GM10248 (cell line): Measurements from ENCODE around the gene ABITRAM.

ENCODE experiments used
- CTCF ChIA-PET: fragments of 300-600 bp; sonication (Branson Sonifier 250); formaldehyde crosslinking; extraction: SDS; loops from one replicate; lab custom pipeline; 2021; ENCODE audit warnings: antibody characterized with exemption; lab: Yijun Ruan, JAX
- POLR2A ChIA-PET: fragments of 350-650 bp; sonication (Branson Sonifier 250); formaldehyde crosslinking; extraction: SDS; loops from one replicate; lab custom pipeline; 2020; ENCODE audit warnings: antibody characterized with exemption; lab: Yijun Ruan, JAX
- DNase-seq: peaks from one replicate; pipeline ENCODE4 v3.0.0; 2012; ENCODE audit errors: extremely low spot score
- TF ChIP-seq, protein P1 (sequence below): IDR thresholded peaks from 2 replicates; pipeline ENCODE4 v1.5.1; 2012; ENCODE audit warnings: mild to moderate bottlenecking, low read depth; ENCODE audit errors: extremely low read depth, missing control alignments, control extremely low read depth

The ABITRAM gene

DNA sequence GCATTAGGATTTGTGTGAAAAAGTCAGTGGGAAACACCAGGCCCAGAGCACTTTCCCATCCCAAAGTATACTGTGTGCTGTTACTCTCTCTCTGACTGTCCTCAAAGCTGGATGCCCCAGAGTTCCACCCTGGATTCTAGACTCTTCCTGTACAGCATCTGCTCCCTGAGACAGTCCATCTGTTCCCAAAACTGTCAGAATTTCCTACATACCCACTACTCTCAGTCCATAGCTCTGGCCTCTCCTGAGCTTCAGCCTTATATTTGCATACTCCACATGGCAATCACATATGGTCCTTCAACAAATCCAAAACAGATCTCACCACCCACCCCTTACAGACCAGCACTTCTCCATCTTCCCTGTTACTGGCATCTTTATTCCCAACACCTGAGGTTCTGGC lies 9.7 kb upstream of the ABITRAM start:
- ChIA-PET POLR2A (no interaction called here), CTCF (no interaction called here)
- DNase-seq = no peak
- TF ChIP-seq, protein P1, sequence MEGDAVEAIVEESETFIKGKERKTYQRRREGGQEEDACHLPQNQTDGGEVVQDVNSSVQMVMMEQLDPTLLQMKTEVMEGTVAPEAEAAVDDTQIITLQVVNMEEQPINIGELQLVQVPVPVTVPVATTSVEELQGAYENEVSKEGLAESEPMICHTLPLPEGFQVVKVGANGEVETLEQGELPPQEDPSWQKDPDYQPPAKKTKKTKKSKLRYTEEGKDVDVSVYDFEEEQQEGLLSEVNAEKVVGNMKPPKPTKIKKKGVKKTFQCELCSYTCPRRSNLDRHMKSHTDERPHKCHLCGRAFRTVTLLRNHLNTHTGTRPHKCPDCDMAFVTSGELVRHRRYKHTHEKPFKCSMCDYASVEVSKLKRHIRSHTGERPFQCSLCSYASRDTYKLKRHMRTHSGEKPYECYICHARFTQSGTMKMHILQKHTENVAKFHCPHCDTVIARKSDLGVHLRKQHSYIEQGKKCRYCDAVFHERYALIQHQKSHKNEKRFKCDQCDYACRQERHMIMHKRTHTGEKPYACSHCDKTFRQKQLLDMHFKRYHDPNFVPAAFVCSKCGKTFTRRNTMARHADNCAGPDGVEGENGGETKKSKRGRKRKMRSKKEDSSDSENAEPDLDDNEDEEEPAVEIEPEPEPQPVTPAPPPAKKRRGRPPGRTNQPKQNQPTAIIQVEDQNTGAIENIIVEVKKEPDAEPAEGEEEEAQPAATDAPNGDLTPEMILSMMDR = no peak

DNA sequence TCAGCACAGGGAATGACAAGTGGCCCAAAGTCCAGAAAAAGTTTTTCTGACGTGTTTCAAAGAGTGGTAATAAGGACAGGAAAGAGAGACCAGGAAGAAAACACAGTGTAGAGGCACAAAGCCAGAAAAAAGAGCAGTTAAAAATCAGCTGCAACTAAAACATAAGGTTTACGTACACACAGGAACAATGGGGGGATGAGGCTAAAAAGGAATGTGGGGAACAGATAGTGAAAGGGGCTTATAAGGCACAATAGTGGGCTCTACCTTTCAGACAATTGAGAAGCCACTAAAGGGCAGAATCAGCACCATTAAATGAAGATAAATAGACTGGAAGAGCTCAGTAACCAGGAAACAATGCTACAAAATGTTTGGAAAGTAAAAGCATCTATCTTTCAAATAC lies 5.8 kb upstream of the ABITRAM start:
- CTCF ChIA-PET = interaction anchor here (1.8 kb wide), 1 partner anchor 26 kb away, joined by 5 read pairs; no protein-coding TSS in a partner anchor
- no peak for DNase-seq
- POLR2A ChIA-PET = no interaction called here
- TF ChIP-seq, protein P1 = no peak

DNA sequence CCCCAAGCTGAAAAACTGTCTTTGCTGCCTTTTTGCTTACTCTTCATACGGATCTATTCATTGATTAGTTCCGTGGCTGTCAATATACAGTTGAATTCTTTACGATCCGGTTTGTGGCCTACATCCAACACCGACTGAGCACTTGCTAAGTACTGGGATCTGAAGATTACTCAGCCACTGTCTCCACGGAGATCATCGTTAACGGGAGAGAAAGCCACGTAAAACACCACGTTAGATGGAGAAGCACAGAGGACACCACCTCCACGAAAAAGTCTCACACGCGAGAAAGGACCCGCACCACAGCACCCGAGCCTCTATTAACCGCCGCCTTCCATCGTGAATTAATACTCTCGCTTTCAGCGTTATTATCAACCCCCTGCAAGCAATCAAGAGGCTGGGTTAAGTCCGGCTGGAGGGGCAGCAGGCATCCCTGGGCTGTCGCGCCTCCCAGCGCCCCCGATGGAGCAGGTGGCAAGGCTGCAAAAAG lies 926 bp upstream of the ABITRAM start:
- ChIA-PET CTCF (no interaction called here), POLR2A (no interaction called here)
- TF ChIP-seq, protein P1 = peak; percentile 11
- no peak for DNase-seq

DNA sequence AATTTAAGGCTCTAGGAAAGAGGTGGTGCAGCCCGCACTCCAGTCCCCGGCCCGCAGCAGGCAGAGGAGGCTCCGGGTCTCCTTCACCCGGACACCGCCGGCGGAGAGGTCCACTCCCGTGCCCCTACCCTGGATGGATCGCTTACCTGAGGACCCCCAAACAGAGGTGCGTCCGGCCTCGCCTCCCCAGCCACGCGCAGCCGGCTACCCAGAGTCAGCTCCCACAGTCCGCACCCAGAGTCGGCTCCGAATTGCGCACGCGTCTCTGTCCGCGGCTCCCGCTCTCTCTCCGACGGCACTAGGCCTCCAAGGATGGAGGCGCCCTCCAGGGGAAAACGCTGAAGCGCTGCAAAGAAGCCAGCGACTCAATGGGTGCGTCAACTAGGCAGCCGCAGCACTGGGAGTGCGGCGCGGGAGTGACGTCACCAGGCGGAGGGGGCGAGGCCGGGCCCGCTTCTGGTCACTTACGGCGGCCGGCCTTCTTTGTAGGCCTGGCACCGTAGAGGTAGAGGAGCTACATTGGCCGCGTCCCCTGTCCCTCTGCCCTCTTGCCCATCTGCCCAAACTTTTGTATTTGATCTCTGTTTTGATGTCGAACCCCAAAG lies 380 bp upstream of the ABITRAM start, which contains the start of gene ELP1:
TSS of gene ELP1 (minus strand) at position 407 of the 605 bp plus-strand sequence. CDS start 2,978 bp downstream, outside the sequence.
- TF ChIP-seq, protein P1 = peak; percentile 20
- CTCF ChIA-PET = interaction anchor here (1.1 kb wide), 1 partner anchor 20 kb away, joined by 4 read pairs; no protein-coding TSS in a partner anchor
- POLR2A ChIA-PET = no interaction called here
- DNase-seq = peak; percentile 92

DNA sequence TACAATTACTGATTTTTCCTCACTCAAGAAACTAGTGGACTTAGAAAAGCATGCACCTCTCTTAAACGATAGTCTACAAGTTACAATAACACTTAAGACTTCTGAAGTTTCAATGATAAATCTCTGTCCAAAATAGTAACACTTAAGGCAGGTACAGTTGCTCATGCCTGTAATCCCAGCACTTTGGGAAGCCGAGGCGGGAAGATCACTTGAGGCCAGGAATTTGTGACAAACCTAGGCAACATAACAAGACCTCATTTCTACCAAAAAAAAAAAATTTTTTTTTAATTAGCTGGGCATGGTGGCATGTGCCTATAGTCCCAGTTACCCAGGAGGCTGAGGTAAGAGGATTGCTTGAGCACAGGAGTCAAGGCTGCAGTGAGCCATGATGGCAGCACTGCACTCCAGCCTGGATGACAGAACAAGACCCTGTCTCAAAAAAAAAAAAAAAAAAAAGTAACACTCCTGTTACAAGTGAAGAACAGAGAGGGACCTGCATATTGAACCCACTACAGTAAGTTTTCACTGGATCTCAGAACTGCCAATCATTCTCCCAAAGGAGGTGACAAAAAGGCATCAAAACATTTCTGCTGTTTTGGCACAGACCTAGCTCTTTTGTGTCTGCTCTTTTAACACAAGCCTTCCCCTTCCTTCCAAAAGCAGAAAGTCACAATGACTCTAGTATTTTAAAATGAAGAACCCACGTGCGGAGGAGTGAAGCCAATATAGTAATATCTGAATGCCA lies 3.5 kb downstream of the ABITRAM start:
- CTCF ChIA-PET = no interaction called here

DNA sequence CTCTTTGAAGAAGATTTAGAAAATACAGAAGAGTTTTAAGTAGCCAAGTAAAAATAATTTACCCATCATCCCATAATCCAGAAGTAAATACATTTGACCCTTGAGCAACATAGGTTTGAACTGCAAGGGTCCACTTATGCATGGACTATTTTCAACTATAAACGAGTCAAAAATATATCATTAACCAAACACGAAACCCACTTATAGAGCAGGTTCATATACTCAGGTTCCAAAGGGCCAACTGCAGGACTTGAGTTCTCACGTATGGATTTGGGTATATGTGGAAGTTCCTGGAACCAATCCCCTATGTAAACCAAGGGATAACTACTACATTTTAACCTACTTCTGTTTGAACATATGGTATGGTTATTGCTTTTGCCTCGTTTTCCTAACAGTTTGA lies 5.8 kb downstream of the ABITRAM start:
- no peak for DNase-seq
- CTCF ChIA-PET = no interaction called here
- POLR2A ChIA-PET = no interaction called here
- TF ChIP-seq, protein P1 = no peak

More for the DNA sequence above, 3.5 kb downstream of the ABITRAM start:
- POLR2A ChIA-PET = no interaction called here
- TF ChIP-seq, protein P1 = no peak
- no peak for DNase-seq
